ENCODE data around the gene RAB3D. TPM values are rescaled to one million over a fixed set of nuclear protein-coding genes. Genes with fewer than 3 reads are reported as not detected.
A peak's percentile ranks its signal among the peaks of the same experiment; 100 is the strongest.

Gene RAB3D
- total RNA-seq, 2 donors from 2014 or later: 47.1 to 51.6 TPM

DNA sequence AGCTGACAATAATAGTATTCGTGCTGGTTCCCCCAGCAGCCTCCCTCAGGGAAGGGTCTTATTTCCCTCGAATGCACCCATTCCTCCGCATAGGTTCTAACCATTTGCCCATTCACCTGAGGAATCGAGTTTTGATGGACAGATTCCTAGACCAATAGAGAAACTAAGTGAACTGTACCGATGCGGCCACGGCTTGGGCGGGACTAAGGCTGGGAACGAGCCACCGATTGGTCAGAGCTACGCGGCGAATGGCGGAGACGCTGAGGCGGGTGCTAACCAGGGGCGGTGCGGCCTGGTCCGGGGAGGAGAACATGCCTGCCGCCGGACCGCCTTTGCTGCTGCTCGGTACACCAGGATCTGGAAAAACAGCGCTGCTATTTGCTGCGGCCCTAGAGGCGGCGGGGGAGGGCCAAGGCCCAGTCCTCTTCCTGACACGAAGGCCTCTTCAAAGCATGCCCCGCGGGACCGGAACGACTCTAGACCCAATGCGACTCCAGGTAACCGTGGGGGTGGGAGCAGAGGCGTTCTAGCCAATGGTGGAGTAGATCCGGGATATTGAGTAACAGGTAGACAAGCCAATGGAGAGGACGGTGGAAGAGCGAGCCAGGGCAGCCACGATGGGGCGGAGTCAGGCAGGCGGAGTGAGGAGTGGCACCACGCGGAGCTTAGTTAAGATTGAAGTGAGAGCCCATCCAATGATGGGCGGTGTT is 35.1 kb upstream of the RAB3D start, which contains the start of gene SWSAP1:
Gene SWSAP1, plus strand, starts transcription at position 234 of the 710 bp plus-strand sequence. Its CDS starts 15 bp downstream, at position 249.
- WGBS, 2 donors: 0% methylated on average over 28 to 44 of the region's 44 CpGs

DNA sequence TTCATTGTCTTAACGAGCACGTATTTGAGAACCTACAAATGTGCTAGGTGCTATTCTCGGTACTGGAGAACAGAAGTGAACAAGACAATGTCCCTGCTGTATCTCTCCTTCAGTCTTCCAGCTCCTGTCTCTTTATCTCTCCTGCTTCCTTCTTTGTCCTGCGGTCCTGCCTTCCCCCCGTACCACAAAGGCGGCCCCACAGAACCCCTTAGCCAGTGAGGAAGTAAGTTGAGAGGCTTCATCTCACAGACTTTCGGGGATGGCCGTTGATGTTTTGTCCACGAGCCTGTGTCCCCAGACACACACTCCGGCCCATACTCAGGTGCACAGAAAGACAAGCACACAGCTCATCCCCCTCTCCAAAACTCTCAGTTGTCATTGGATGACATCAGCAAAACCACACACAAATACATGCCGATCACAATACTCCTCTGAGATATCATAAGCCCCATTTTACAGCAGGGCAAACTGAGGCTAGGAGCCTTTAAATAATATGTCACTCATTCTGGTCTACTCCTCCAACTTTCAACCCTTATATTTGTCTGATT is 34.5 kb upstream of the RAB3D start:
- TF ChIP-seq, protein P1, sequence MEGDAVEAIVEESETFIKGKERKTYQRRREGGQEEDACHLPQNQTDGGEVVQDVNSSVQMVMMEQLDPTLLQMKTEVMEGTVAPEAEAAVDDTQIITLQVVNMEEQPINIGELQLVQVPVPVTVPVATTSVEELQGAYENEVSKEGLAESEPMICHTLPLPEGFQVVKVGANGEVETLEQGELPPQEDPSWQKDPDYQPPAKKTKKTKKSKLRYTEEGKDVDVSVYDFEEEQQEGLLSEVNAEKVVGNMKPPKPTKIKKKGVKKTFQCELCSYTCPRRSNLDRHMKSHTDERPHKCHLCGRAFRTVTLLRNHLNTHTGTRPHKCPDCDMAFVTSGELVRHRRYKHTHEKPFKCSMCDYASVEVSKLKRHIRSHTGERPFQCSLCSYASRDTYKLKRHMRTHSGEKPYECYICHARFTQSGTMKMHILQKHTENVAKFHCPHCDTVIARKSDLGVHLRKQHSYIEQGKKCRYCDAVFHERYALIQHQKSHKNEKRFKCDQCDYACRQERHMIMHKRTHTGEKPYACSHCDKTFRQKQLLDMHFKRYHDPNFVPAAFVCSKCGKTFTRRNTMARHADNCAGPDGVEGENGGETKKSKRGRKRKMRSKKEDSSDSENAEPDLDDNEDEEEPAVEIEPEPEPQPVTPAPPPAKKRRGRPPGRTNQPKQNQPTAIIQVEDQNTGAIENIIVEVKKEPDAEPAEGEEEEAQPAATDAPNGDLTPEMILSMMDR (IDR thresholded peaks at IDR 0.05): no peak
- TF ChIP-seq POLR2A (IDR thresholded peaks at IDR 0.05): no peak
- DNase-seq: no peak
- Histone ChIP-seq H3K9me3 (no peaks in the 10 kb centered on the region), H3K4me1 (peaks cover 36% of the 10 kb centered on the region), H3K36me3 (replicated peaks in 1 of 2; ENCODE audit: insufficient read depth in 1 of 2, low read depth in 2 of 2) (no peaks in the 10 kb centered on the region), H3K4me3 (no peak overlapping the region), H3K27ac (peak overlapping the region; percentile 89 to 97 (median 96)), H3K27me3 (no peaks in the 10 kb centered on the region)
- no peak for ATAC-seq
- intact Hi-C loops (cut with DNase I): no loop called here
- 24 to 36% methylated on average over 11 of the region's 11 CpGs for WGBS, 2 donors

More for the DNA sequence above, 35.1 kb upstream of the RAB3D start, which contains the start of gene SWSAP1:
- Histone ChIP-seq H3K9me3 (no peaks in the 10 kb centered on the region), H3K4me3 (peak within 1 kb of the TSS in 1 of 2 donors; percentile 53), H3K27me3 (no peaks in the 10 kb centered on the region), H3K27ac (peak within 1 kb of the TSS; percentile 89 to 97 (median 96)), H3K4me1 (peaks cover 36% of the 10 kb centered on the region), H3K36me3 (replicated peaks in 1 of 2; ENCODE audit: insufficient read depth in 1 of 2, low read depth in 2 of 2) (no peaks in the 10 kb centered on the region)
- DNase-seq: peak; percentile 98 to 100 (median 98)
- TF ChIP-seq, protein P1 (IDR thresholded peaks at IDR 0.05): no peak
- peak; percentile 28 to 86 (median 85) for TF ChIP-seq POLR2A (IDR thresholded peaks at IDR 0.05)
- intact Hi-C loops (cut with DNase I): no loop called here
- ATAC-seq: peak; percentile 95

DNA sequence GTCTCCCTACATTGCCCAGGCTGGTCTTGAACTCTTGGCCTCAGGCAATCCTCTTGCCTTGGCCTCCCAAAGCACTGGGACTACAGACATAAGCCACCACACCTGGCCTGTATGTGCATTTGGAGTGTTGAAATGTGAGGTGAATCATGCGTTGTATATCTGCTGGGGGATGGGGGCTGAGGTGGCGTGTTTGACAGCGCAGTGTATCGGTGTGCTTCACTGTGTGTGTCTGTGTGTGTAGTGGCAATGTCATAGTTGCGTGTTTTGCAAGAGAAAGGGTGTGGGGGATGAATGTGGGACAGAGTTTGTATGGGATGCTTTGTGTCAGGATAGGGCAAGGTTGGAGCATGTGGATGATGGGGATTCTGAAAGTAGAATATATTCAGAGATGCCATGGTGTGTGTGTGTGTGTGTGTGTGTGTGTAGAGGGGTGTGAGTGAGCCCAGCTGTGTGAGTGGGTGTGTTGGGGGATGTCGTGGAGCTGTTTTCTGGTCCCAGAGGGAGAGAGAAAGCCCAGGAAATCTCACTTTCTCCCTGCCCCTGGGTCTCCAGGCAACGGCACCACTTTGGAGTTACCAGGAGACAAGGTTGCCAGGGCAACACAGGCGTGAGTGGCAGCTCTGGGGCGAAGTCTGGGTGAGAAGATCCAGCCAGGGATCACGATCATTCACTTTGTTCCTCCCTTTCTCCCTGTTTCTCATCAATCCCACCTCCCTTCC is 33.9 kb upstream of the RAB3D start:
- no peaks in the 10 kb centered on the region for H3K36me3 ChIP-seq (replicated peaks in 1 of 2; ENCODE audit: insufficient read depth in 1 of 2, low read depth in 2 of 2)
- H3K4me1 ChIP-seq: peaks cover 30% of the 10 kb centered on the region
- peak; percentile 39 to 64 (median 59) for DNase-seq
- no peak overlapping the region for H3K27ac ChIP-seq
- no peak overlapping the region for H3K4me3 ChIP-seq
- no peak for TF ChIP-seq POLR2A (IDR thresholded peaks at IDR 0.05)
- TF ChIP-seq, protein P1 (IDR thresholded peaks at IDR 0.05): no peak
- ATAC-seq: no peak
- no peaks in the 10 kb centered on the region for H3K27me3 ChIP-seq
- WGBS, 2 donors: 50 to 54% methylated on average over 10 of the region's 10 CpGs
- H3K9me3 ChIP-seq: no peaks in the 10 kb centered on the region
- intact Hi-C loops (cut with DNase I): no loop called here

DNA sequence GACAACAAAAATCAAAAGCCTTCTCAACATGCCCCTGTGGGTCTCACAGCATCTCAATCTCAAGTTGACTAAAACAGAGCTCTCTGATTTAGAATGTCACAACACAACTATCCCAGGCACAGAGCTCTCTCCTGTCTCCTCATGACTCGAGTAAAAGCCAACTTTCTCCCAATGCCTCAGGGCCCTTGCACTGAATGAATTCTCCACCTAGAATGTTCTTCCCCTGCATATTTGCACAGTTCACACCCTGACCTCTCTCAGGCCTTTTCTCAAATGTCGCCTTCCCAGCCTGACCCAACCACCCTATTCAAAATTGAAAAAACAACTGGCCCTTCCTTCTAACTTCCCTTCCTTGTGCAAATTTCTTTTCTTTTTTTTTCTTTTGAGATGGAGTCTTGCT is 31.3 kb upstream of the RAB3D start:
- TF ChIP-seq, protein P1 (IDR thresholded peaks at IDR 0.05): no peak
- no peak for TF ChIP-seq POLR2A (IDR thresholded peaks at IDR 0.05)
- H3K9me3 ChIP-seq: no peaks in the 10 kb centered on the region
- no peaks in the 10 kb centered on the region for H3K36me3 ChIP-seq (replicated peaks in 1 of 2; ENCODE audit: insufficient read depth in 1 of 2, low read depth in 2 of 2)
- DNase-seq (no peak), ATAC-seq (no peak)
- H3K27me3 ChIP-seq: no peaks in the 10 kb centered on the region
- WGBS, 2 donors: 92 to 94% methylated on average over 2 of the region's 2 CpGs
- peaks cover 14% of the 10 kb centered on the region for H3K4me1 ChIP-seq
- H3K4me3 ChIP-seq: no peak overlapping the region
- intact Hi-C loops (cut with DNase I): no loop called here
- H3K27ac ChIP-seq: no peak overlapping the region

All from body of pancreas (tissue), 4 donors.